ENCODE measurements around the gene EIF3A.

EIF3A gene

DNA sequence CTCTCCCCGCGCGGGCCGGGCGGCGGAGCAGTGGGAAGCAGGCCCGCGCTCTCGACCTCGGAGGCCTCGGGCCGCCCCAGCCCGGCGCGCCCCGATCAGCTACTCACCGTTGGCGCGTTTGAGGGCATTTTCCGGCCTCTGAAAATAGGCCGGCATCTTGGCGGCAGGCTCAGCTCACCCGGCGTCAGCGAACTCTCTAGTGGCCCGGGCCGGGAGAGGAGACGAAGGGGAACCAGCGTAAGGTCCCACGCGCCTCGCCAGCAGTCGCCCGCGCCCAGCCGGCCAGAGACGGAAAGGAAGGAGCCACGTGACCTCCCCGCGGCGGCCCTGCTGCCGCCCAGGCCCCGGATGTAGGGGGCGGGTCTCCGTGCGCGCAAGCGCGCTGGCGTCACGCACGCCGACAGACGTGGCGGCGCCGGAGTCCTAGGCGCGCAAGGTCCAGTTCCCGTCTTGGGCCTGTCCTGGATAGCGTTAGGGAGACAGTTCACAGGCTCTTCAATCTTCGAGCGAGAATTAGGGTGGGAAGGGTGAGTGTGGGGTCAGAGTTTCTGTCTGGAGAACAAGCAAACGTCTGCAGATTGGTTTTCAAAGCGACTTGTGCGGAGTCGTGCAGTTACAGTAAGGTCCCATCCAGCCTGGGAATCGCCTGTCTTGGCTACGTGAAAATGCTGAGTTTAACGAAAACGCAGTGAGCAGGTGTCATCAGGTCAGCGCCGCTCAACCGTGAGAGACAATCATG lies at the start of gene EIF3A (continued):
- TF ChIP-seq SP2 (tag by site-specific recombination; IDR thresholded peaks at IDR 0.05) (peak; percentile 76), ZNF510 (tag by site-specific recombination; IDR thresholded peaks at IDR 0.05; ENCODE audit: insufficient replicate concordance) (no peak), YY2 (tag by site-specific recombination; IDR thresholded peaks at IDR 0.05) (no peak), KLF9 (tag by site-specific recombination; IDR thresholded peaks at IDR 0.05; ENCODE audit: low read depth) (peak; percentile 61), EGR2 (tag by site-specific recombination; IDR thresholded peaks at IDR 0.05; ENCODE audit: low read depth) (no peak), ZNF623 (tag by site-specific recombination; IDR thresholded peaks at IDR 0.05) (no peak), ZNF148 (tag by site-specific recombination; IDR thresholded peaks at IDR 0.05; ENCODE audit: borderline replicate concordance) (no peak), ATF2 (tag by site-specific recombination; IDR thresholded peaks at IDR 0.05; ENCODE audit: low read depth) (no peak), YY1 (tag by site-specific recombination; IDR thresholded peaks at IDR 0.05) (no peak), ZNF600 (tag by site-specific recombination; IDR thresholded peaks at IDR 0.05) (peak; percentile 86), ZNF830 (tag by site-specific recombination; IDR thresholded peaks at IDR 0.05; ENCODE audit: low read depth) (no peak), CTCF (tag by site-specific recombination; IDR thresholded peaks at IDR 0.05) (no peak; the same call in 1 of the 2 replicates), ZNF221 (tag by site-specific recombination; IDR thresholded peaks at IDR 0.05; ENCODE audit: borderline replicate concordance) (no peak), ZNF645 (tag by site-specific recombination; IDR thresholded peaks at IDR 0.05) (no peak), SP3 (tag by site-specific recombination; IDR thresholded peaks at IDR 0.05) (peak; percentile 72), ZFP3 (tag by site-specific recombination; IDR thresholded peaks at IDR 0.05; ENCODE audit: low read depth) (no peak), RBAK (tag by site-specific recombination; IDR thresholded peaks at IDR 0.05) (no peak), ZNF157 (tag by site-specific recombination; IDR thresholded peaks at IDR 0.05) (no peak), BCL6B (tag by site-specific recombination; IDR thresholded peaks at IDR 0.05) (no peak), ZBTB11 (tag by site-specific recombination; conservative IDR thresholded peaks at IDR 0.05; ENCODE audit: low read depth) (no peak)
- TF ChIP-seq, protein P1, sequence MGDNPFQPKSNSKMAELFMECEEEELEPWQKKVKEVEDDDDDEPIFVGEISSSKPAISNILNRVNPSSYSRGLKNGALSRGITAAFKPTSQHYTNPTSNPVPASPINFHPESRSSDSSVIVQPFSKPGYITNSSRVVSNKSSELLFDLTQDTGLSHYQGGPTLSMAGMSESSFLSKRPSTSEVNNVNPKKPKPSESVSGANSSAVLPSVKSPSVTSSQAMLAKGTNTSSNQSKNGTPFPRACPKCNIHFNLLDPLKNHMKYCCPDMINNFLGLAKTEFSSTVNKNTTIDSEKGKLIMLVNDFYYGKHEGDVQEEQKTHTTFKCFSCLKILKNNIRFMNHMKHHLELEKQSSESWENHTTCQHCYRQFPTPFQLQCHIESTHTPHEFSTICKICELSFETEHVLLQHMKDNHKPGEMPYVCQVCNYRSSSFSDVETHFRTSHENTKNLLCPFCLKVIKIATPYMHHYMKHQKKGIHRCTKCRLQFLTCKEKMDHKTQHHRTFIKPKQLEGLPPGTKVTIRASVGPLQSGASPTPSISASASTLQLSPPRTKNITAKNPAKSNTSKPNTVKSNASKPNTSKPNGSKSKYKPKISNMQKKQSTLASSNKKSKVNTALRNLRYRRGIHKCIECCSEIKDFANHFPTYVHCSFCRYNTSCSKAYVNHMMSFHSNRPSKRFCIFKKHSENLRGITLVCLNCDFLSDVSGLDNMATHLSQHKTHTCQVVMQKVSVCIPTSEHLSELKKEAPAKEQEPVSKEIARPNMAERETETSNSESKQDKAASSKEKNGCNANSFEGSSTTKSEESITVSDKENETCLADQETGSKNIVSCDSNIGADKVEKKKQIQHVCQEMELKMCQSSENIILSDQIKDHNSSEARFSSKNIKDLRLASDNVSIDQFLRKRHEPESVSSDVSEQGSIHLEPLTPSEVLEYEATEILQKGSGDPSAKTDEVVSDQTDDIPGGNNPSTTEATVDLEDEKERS (tag by site-specific recombination; IDR thresholded peaks at IDR 0.05): no peak
- TF ChIP-seq, protein P2, sequence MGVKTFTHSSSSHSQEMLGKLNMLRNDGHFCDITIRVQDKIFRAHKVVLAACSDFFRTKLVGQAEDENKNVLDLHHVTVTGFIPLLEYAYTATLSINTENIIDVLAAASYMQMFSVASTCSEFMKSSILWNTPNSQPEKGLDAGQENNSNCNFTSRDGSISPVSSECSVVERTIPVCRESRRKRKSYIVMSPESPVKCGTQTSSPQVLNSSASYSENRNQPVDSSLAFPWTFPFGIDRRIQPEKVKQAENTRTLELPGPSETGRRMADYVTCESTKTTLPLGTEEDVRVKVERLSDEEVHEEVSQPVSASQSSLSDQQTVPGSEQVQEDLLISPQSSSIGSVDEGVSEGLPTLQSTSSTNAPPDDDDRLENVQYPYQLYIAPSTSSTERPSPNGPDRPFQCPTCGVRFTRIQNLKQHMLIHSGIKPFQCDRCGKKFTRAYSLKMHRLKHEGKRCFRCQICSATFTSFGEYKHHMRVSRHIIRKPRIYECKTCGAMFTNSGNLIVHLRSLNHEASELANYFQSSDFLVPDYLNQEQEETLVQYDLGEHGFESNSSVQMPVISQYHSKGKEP (tag by site-specific recombination; IDR thresholded peaks at IDR 0.05): no peak

Data from HEK293 (cell line).